Suprapubic skin (tissue), 4 donors: ENCODE data around the gene FAHD2B. TPM values are rescaled to one million over a fixed set of nuclear protein-coding genes. Genes with fewer than 3 reads are reported as not detected.
"Not testable (repeated sequence)": the region's sequence is repeated elsewhere in the genome, so short reads cannot be mapped to it uniquely, and the experiment has no call there.

Experiments used
- DNase-seq, 2 donors: peaks; one replicate each; pipeline ENCODE4 v3.0.0-alpha.2; 2019; ENCODE audit warnings: low spot score in 2 of 2
- H3K27ac ChIP-seq: fragments of 200-600 bp; sonication (generic); one replicate; pipeline ENCODE4 v1.5.1; 2019
- H3K27me3 ChIP-seq: fragments of 200-600 bp; sonication (generic); one replicate; pipeline ENCODE4 v1.5.1; 2019
- H3K36me3 ChIP-seq: fragments of 200-600 bp; sonication (generic); one replicate; pipeline ENCODE4 v1.5.1; 2019
- H3K4me1 ChIP-seq: fragments of 200-600 bp; sonication (generic); one replicate; pipeline ENCODE4 v1.5.1; 2019
- H3K4me3 ChIP-seq: fragments of 200-600 bp; sonication (generic); one replicate; pipeline ENCODE4 v1.5.1; 2019; ENCODE audit warnings: mild to moderate bottlenecking
- H3K9me3 ChIP-seq: fragments of 200-600 bp; sonication (generic); one replicate; pipeline ENCODE4 v1.5.1; 2019
- EP300 ChIP-seq: sonication (generic); formaldehyde crosslinking; IDR thresholded peaks from one replicate; pipeline ENCODE4 v1.6.1; 2017; ENCODE audit warnings: antibody characterized with exemption
- POLR2A ChIP-seq, 2 donors: fragments of 450-650 bp; IDR thresholded peaks; one replicate each; pipeline ENCODE4 v1.6.1; 2017; ENCODE audit warnings: antibody characterized with exemption in 2 of 2, mild to moderate bottlenecking in 2 of 2, moderate library complexity in 2 of 2
- POLR2AphosphoS5 ChIP-seq, 3 donors: sonication (generic); formaldehyde crosslinking; IDR thresholded peaks; one replicate each; pipeline ENCODE4 v1.6.1; 2017; ENCODE audit warnings: antibody characterized with exemption in 3 of 3
- WGBS: methylation state at CpG from one replicate; pipeline ENCODE4 v1.1.5; 2018; 5-methylcytosine and 5-hydroxymethylcytosine counted together
- total RNA-seq, 4 donors: library from RNA; depleted of rRNA; stranded (reverse); fragments of >200 nt; gene quantifications; one replicate each; pipeline ENCODE4 v1.1.0, GENCODE V29; 2016
- TF ChIP-seq, protein P1 (sequence below), 2 donors: fragments of 200-600 bp in 1 of 2; fragments of 450-650 bp in 1 of 2; sonication (generic) in 1 of 2; IDR thresholded peaks; one replicate each; pipeline ENCODE4 v1.5.1; 2016 to 2019; ENCODE audit warnings: antibody characterized with exemption in 2 of 2, mild to moderate bottlenecking in 1 of 2, moderate library complexity in 1 of 2

The FAHD2B gene
- total RNA-seq, 4 donors from 2014 or later = 11.3 to 21.5 (median 16.7) TPM

GRCh38 chr2:97068074-97068473, 26.6 kb downstream of the FAHD2B start:
- H3K4me1 ChIP-seq = no peaks in the 10 kb centered on the region
- DNase-seq = no peak
- peaks cover 6% of the 10 kb centered on the region for H3K27me3 ChIP-seq
- no peaks in the 10 kb centered on the region for H3K36me3 ChIP-seq
- H3K27ac ChIP-seq = no peak overlapping the region
- TF ChIP-seq POLR2A (IDR thresholded peaks at IDR 0.05) (no peak), EP300 (no peak), POLR2AphosphoS5 (IDR thresholded peaks at IDR 0.05) (no peak)
- TF ChIP-seq, protein P1, sequence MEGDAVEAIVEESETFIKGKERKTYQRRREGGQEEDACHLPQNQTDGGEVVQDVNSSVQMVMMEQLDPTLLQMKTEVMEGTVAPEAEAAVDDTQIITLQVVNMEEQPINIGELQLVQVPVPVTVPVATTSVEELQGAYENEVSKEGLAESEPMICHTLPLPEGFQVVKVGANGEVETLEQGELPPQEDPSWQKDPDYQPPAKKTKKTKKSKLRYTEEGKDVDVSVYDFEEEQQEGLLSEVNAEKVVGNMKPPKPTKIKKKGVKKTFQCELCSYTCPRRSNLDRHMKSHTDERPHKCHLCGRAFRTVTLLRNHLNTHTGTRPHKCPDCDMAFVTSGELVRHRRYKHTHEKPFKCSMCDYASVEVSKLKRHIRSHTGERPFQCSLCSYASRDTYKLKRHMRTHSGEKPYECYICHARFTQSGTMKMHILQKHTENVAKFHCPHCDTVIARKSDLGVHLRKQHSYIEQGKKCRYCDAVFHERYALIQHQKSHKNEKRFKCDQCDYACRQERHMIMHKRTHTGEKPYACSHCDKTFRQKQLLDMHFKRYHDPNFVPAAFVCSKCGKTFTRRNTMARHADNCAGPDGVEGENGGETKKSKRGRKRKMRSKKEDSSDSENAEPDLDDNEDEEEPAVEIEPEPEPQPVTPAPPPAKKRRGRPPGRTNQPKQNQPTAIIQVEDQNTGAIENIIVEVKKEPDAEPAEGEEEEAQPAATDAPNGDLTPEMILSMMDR (IDR thresholded peaks at IDR 0.05) = no peak
- 71% methylated on average over 1 of the region's 1 CpG for WGBS
- no peak overlapping the region for H3K4me3 ChIP-seq
- H3K9me3 ChIP-seq = no peaks in the 10 kb centered on the region

DNA sequence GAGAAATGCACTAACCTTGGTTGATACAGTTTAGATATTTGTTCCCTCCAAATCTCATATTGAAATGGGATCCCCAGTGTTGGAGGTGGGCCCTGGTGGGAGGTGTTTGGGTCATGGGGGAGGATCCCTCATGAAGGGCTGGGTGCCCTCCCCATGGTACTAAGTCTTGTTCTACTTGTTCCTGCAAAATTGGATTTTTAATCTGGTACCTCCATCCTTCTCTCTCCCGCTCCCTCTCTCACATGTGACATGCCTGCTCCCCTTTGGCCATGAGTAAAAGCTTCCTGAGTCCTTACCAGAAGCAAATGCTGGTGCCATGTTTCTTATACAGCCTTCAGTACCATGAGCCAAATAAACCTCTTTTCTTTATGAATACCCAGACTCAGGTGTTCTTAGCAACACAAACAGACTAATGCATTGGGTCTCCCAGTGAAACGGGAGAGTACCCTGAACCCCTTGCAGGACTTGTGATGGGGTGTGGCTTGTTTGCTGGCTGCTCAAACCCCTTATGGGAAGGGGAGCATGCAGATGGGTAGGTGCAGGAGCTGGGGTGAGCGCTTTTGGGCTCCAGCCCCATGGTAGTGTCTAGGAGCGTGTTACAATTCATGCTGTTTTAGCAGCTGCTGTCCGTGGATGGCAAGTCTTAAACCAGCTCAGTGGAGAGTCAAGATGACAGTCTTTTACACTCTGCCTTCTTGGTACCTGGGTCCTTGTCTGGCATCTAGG, 27.2 kb downstream of the FAHD2B start:
- no peaks in the 10 kb centered on the region for H3K4me1 ChIP-seq
- H3K36me3 ChIP-seq = no peaks in the 10 kb centered on the region
- no peaks in the 10 kb centered on the region for H3K9me3 ChIP-seq
- TF ChIP-seq POLR2A (IDR thresholded peaks at IDR 0.05) (no peak), EP300 (no peak), POLR2AphosphoS5 (IDR thresholded peaks at IDR 0.05) (no peak)
- TF ChIP-seq, protein P1 (IDR thresholded peaks at IDR 0.05) = no peak
- no peak overlapping the region for H3K4me3 ChIP-seq
- WGBS = 73% methylated on average over 5 of the region's 5 CpGs
- no peak for DNase-seq
- H3K27ac ChIP-seq = no peak overlapping the region
- H3K27me3 ChIP-seq = peaks cover 6% of the 10 kb centered on the region

- not testable (repeated sequence) for DNase-seq, H3K27ac ChIP-seq, H3K4me3 ChIP-seq, H3K4me1 ChIP-seq, H3K9me3 ChIP-seq, H3K27me3 ChIP-seq, H3K36me3 ChIP-seq
- 73% methylated on average over 5 of the region's 5 CpGs for WGBS
These were observed 28.7 kb downstream of the FAHD2B start for GRCh38 chr2:97066030-97066429.

- 100% methylated on average over 1 of the region's 1 CpG for WGBS
- not testable (repeated sequence) for H3K27ac ChIP-seq, H3K9me3 ChIP-seq, H3K4me3 ChIP-seq, H3K27me3 ChIP-seq, H3K36me3 ChIP-seq, H3K4me1 ChIP-seq, DNase-seq
These were observed 32.7 kb downstream of the FAHD2B start for GRCh38 chr2:97062020-97062419.

DNA sequence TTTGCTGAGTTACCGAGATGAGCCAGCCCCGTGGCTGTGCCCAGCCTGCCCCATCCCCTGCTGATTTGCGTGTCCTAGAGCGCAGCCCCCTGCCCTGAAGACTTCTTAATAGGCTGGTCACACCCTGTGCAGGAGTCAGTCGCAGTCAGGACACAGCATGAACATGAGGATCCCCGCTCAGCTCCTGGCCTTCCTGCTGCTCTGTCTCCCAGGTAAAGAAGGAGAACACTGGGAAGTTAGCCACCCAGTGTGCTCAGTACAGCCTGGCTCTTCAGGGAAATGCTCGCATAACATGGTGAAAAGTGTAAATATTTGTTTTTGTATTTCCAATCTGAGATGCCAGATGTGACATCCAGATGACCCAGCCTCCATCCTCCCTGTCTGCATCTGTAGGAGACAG, 34.9 kb downstream of the FAHD2B start:
- not testable (repeated sequence) for DNase-seq, H3K9me3 ChIP-seq, H3K36me3 ChIP-seq, H3K27me3 ChIP-seq, H3K27ac ChIP-seq, H3K4me1 ChIP-seq, H3K4me3 ChIP-seq
- WGBS = 64% methylated on average over 7 of the region's 7 CpGs

DNA sequence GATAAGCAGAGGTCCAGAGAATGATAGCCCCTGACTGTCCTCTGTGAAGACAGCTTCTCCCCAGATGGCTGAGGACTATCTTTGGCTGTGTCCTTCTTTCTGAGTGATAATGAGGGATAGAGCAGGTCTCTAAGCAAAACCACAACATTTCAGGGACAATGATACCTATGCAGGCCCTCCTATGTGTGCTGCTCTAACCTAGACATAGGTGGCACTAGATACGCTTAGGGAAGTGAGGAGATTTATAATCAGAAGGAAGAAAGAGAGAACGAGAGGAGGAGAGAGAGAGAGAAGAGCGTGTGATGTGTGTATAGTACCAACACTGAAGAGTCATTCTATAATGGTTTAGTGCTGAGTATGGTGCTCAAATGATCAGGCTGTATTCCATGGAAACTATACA, 38.5 kb downstream of the FAHD2B start:
- not testable (repeated sequence) for H3K27me3 ChIP-seq, H3K9me3 ChIP-seq, H3K36me3 ChIP-seq, H3K27ac ChIP-seq, H3K4me3 ChIP-seq, H3K4me1 ChIP-seq, DNase-seq
- 75% methylated on average over 3 of the region's 3 CpGs for WGBS

DNA sequence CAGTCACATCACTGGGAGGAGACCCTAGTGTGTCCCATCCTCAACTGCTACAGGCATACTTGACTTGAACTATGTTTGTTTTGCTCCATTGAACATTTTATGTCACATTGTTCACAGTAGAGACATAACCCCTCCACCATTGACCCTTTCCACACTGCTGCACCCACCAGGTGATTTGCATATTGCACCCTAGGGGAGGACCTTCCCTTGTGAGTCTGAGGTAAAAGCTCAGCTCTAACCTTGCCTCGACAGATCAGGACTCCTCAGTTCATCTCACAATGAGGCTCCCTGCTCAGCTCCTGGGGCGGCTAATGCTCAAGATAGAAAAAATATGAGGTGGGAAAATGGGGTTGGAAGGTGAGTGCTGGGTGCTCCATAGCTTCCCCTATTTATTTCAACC, 44.6 kb downstream of the FAHD2B start:
- not testable (repeated sequence) for DNase-seq, H3K27ac ChIP-seq, H3K4me1 ChIP-seq, H3K4me3 ChIP-seq, H3K9me3 ChIP-seq, H3K27me3 ChIP-seq, H3K36me3 ChIP-seq
- 66% methylated on average over 2 of the region's 2 CpGs for WGBS

DNA sequence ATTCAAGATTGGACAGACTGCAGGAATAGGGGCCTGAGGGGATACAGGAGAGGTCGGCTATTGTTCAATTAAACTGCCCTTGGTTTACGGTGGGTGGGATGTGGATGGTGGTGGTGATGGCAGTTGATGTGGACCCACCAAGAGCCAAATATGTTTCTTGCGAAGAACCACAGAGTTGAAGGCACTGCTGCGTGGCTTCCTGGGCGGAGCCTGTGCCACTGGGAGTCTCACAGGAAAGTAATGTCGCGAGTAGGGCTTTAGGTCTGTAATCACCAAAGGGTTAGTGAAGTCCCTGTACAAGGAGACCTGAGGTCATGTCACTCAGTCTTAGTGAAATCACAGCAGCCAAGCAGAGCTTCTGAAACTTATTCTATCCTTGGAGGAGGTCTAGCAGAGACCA, 46.2 kb downstream of the FAHD2B start:
- not testable (repeated sequence) for H3K9me3 ChIP-seq, H3K27me3 ChIP-seq, H3K27ac ChIP-seq, H3K36me3 ChIP-seq, H3K4me1 ChIP-seq, H3K4me3 ChIP-seq, DNase-seq
- 70% methylated on average over 7 of the region's 7 CpGs for WGBS

DNA sequence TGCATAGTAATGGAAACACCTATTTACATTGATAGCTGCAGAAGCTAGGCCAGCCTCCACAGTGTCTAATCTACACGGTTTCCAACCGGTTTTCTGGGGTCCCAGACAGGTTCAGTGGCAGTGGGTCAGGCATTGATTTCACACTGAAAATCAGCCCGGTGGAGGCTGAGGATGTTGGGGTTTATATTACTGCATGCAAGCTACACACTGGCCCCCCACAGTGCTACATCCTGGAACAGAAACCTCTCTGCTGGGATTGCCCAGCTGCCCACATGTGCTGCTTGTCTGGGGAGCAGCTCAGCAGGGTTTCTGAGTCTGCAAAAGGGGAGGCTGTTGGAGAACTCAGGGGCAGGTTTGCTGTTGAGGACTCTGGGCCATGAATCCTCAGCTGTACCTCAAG, 48.0 kb downstream of the FAHD2B start:
- H3K27me3 ChIP-seq, H3K27ac ChIP-seq, DNase-seq, H3K9me3 ChIP-seq, H3K4me3 ChIP-seq, H3K4me1 ChIP-seq, H3K36me3 ChIP-seq: not testable (repeated sequence)
- no CpG with 5 or more reads among the region's 3 CpGs for WGBS

- H3K4me1 ChIP-seq, H3K27ac ChIP-seq, H3K27me3 ChIP-seq, H3K36me3 ChIP-seq, DNase-seq, H3K9me3 ChIP-seq, H3K4me3 ChIP-seq: not testable (repeated sequence)
- 64% methylated on average over 3 of the region's 3 CpGs for WGBS
These were observed 48.7 kb downstream of the FAHD2B start for GRCh38 chr2:97045895-97046499.
